A549 (cell line): ENCODE measurements around the gene ARL4A.

Experiments
- CEBPB ChIP-seq, 2 experiments: fragments of >200 bp in 1 of 2; sonication (Bioruptor Twin) in 1 of 2; formaldehyde crosslinking in 1 of 2; IDR thresholded peaks; 2 replicates each; pipeline ENCODE4 v1.6.1; 2012 to 2016
- FOSL2 ChIP-seq, 2 experiments: fragments of 450-650 bp in 1 of 2; fragments of >200 bp in 1 of 2; sonication (Bioruptor Twin) in 1 of 2; formaldehyde crosslinking; IDR thresholded peaks; 2 replicates each; pipeline versions ENCODE4 v1.5.0 to v1.6.1; 2016 to 2020; ENCODE audit warnings: mild to moderate bottlenecking in 1 of 2, moderate library complexity in 1 of 2
- HOXA7 ChIP-seq: fragments of 250-450 bp; sonication (Bioruptor Pico); IDR thresholded peaks from 2 replicates; pipeline ENCODE4 v1.5.0; 2020; ENCODE audit warnings: mild to moderate bottlenecking, moderate library complexity
- JUN ChIP-seq, 2 experiments: fragments of >200 bp; sonication (Bioruptor Twin); formaldehyde crosslinking; IDR thresholded peaks; 2 replicates in 1 of 2; 3 replicates in 1 of 2; pipeline ENCODE4 v1.6.1; 2016 to 2017
- MAFK ChIP-seq: fragments of 450-650 bp; IDR thresholded peaks from 2 replicates; pipeline ENCODE4 v1.6.1; 2014; ENCODE audit not compliant: partially characterized antibody
- MYC ChIP-seq: IDR thresholded peaks from 2 replicates; pipeline ENCODE4 v1.6.1; 2012; ENCODE audit warnings: mild to moderate bottlenecking, inconsistent platforms, low read length, improper control_type of control experiment, borderline replicate concordance
- PHF8 ChIP-seq: fragments of 200-600 bp; sonication (generic); IDR thresholded peaks from 2 replicates; pipeline ENCODE4 v1.6.1; 2016; ENCODE audit warnings: low read depth, mild to moderate bottlenecking, antibody characterized with exemption, moderate library complexity, borderline replicate concordance
- POLR2A ChIP-seq: IDR thresholded peaks from 2 replicates; pipeline ENCODE4 v1.6.1; 2012; ENCODE audit warnings: mild to moderate bottlenecking, low read length
- POLR2AphosphoS2 ChIP-seq: conservative IDR thresholded peaks from 2 replicates; pipeline ENCODE4 v1.6.1; 2012; ENCODE audit warnings: low read length, improper control_type of control experiment, inconsistent platforms
- RCOR1 ChIP-seq: fragments of 150-350 bp; IDR thresholded peaks from 2 replicates; pipeline ENCODE4 v1.6.1; 2014; ENCODE audit warnings: antibody characterized with exemption, low read length, low read depth
- TF ChIP-seq, protein P1 (sequence below): fragments of >200 bp; sonication (Bioruptor Twin); formaldehyde crosslinking; IDR thresholded peaks from 3 replicates; pipeline ENCODE4 v1.5.1; 2016
- TF ChIP-seq, protein P2 (sequence below): fragments of 150-350 bp; IDR thresholded peaks from 2 replicates; pipeline ENCODE4 v1.6.1; 2014; ENCODE audit warnings: low read depth, mild to moderate bottlenecking, low read length
- TF ChIP-seq, protein P3 (sequence below): fragments of 450-650 bp; IDR thresholded peaks from 2 replicates; pipeline ENCODE4 v1.6.1; 2014; ENCODE audit warnings: antibody characterized with exemption

DNA sequence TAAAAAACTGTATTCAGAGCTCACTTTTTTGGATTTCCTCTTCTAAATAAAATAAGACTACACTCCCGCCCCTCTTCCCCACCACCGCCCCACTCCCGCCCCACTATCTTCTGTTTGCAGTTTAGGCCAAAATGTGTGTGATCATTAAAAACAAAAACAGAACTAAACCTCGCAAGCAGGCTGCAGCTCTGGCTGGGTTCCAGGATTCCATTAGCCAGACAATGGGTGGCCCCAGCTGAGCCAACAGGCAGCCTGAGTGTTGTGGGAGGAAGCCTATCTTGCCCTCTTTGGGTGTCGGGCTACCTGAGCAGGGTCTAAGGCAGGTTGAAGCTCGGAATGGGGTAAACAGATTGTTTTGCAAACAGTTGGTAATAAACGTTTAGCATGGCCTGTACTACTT, 41.7 kb downstream of the ARL4A start:
- TF ChIP-seq, protein P1, sequence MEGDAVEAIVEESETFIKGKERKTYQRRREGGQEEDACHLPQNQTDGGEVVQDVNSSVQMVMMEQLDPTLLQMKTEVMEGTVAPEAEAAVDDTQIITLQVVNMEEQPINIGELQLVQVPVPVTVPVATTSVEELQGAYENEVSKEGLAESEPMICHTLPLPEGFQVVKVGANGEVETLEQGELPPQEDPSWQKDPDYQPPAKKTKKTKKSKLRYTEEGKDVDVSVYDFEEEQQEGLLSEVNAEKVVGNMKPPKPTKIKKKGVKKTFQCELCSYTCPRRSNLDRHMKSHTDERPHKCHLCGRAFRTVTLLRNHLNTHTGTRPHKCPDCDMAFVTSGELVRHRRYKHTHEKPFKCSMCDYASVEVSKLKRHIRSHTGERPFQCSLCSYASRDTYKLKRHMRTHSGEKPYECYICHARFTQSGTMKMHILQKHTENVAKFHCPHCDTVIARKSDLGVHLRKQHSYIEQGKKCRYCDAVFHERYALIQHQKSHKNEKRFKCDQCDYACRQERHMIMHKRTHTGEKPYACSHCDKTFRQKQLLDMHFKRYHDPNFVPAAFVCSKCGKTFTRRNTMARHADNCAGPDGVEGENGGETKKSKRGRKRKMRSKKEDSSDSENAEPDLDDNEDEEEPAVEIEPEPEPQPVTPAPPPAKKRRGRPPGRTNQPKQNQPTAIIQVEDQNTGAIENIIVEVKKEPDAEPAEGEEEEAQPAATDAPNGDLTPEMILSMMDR, result no peak
- TF ChIP-seq POLR2A (no peak), HOXA7 (CRISPR knock-in tag) (no peak), POLR2AphosphoS2 (no peak), CEBPB (IDR thresholded peaks at IDR 0.05) (no peak), MYC (no peak), JUN (IDR thresholded peaks at IDR 0.05) (no peak), MAFK (no peak), PHF8 (no peak), FOSL2 (IDR thresholded peaks at IDR 0.05) (no peak), FOSL2 (CRISPR knock-in tag; IDR thresholded peaks at IDR 0.05) (no peak), RCOR1 (no peak)
- TF ChIP-seq, protein P2, sequence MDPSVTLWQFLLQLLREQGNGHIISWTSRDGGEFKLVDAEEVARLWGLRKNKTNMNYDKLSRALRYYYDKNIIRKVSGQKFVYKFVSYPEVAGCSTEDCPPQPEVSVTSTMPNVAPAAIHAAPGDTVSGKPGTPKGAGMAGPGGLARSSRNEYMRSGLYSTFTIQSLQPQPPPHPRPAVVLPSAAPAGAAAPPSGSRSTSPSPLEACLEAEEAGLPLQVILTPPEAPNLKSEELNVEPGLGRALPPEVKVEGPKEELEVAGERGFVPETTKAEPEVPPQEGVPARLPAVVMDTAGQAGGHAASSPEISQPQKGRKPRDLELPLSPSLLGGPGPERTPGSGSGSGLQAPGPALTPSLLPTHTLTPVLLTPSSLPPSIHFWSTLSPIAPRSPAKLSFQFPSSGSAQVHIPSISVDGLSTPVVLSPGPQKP, result no peak
- TF ChIP-seq, protein P3, sequence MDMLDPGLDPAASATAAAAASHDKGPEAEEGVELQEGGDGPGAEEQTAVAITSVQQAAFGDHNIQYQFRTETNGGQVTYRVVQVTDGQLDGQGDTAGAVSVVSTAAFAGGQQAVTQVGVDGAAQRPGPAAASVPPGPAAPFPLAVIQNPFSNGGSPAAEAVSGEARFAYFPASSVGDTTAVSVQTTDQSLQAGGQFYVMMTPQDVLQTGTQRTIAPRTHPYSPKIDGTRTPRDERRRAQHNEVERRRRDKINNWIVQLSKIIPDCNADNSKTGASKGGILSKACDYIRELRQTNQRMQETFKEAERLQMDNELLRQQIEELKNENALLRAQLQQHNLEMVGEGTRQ, result no peak
